Coronary artery (tissue), 2 donors: ENCODE data around the gene KRT5.

Experiments
- DNase-seq: peaks from one replicate; pipeline ENCODE4 v3.0.0-alpha.2; 2017; ENCODE audit warnings: low spot score
- H3K27ac ChIP-seq, 2 donors: fragments of 200-600 bp; sonication (generic); one replicate each; pipeline ENCODE4 v1.5.1; 2016 to 2019
- H3K4me3 ChIP-seq: fragments of 200-600 bp; sonication (generic); 2 replicates; pipeline ENCODE4 v1.5.1; 2016; ENCODE audit warnings: mild to moderate bottlenecking, moderate library complexity
- TF ChIP-seq, protein P1 (sequence below): fragments of 200-600 bp; sonication (generic); IDR thresholded peaks from one replicate; pipeline ENCODE4 v1.5.1; 2019; ENCODE audit warnings: antibody characterized with exemption

The KRT5 gene

DNA sequence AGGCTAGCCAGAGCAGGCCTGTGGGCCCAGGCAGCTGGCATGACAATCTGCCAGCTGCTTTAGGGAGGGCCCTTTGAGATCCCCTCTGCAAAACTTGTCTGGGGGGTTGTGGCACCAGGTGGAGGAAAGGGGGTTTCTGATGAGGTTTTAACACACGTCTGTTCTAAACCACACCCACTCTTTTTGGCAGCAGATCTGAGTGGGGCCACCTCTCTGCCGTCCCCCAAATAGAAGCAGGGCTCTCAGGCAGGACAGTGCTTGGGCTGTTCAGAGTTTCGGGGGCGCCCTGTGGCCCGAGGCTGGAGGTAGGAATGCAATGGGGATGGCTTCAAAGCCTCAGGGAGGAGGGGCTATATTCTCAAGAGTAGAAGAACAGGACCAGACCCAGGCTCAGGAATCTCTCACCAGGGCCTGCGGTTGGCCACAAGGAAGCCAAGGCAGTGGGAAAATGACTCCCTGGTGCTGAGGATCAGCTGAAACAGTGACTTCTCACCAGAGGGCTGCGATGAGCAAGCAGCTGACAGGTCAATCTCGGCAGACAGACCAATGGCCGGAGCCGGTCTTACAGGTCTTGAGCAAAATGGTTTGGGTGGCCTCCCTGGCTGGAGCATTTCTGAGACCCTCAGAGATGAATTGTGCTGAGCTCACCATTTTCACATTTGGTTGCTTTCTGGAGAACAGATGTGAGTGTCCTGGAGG lies 1.5 kb upstream of the KRT5 start:
- TF ChIP-seq, protein P1, sequence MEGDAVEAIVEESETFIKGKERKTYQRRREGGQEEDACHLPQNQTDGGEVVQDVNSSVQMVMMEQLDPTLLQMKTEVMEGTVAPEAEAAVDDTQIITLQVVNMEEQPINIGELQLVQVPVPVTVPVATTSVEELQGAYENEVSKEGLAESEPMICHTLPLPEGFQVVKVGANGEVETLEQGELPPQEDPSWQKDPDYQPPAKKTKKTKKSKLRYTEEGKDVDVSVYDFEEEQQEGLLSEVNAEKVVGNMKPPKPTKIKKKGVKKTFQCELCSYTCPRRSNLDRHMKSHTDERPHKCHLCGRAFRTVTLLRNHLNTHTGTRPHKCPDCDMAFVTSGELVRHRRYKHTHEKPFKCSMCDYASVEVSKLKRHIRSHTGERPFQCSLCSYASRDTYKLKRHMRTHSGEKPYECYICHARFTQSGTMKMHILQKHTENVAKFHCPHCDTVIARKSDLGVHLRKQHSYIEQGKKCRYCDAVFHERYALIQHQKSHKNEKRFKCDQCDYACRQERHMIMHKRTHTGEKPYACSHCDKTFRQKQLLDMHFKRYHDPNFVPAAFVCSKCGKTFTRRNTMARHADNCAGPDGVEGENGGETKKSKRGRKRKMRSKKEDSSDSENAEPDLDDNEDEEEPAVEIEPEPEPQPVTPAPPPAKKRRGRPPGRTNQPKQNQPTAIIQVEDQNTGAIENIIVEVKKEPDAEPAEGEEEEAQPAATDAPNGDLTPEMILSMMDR, result no peak
- DNase-seq, result peak; percentile 70
- no peak overlapping the region for H3K4me3 ChIP-seq

DNA sequence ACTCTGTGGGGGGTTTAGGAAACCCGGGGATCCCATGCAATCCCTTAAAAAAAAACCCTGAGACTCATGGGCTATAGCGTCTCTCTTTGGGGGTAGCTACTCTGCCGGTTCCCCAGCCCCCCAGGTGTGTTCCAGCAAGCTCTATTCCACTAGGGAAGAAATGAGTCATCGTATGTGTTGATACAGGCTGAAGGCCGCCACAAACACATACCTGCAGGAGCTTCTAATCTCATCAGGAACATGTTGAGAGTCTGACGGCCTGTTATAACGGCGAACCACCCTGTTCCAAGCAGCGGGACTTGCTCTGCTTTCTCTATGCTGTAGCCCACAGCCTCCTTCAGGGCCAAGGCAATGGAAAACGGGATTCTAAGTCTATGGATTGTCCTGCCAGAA lies 977 bp upstream of the KRT5 start:
- TF ChIP-seq, protein P1, result no peak
- H3K4me3 ChIP-seq, result no peak overlapping the region
- H3K27ac ChIP-seq, result no peak overlapping the region
- DNase-seq, result peak; percentile 59

More for the DNA sequence above, 1.5 kb upstream of the KRT5 start:
- no peak overlapping the region for H3K27ac ChIP-seq

DNA sequence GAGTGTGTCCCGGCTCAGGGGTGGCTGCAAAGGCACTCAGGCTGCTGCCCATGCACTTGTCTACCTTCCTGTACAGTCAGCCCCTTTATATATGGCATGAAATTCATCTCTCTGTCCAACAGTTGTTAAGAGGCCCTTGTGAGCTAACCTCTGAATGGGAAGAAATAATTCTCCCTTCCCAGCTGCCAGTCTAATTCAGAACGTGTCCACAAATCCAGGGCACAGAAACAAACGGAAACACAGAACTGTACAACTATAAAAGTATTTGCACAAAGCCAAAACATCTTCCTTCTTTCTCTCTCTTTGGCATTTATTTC lies 849 bp downstream of the KRT5 start:
- Histone ChIP-seq H3K4me3 (no peak overlapping the region), H3K27ac (no peak overlapping the region)
- TF ChIP-seq, protein P1, result no peak
- DNase-seq, result no peak

DNA sequence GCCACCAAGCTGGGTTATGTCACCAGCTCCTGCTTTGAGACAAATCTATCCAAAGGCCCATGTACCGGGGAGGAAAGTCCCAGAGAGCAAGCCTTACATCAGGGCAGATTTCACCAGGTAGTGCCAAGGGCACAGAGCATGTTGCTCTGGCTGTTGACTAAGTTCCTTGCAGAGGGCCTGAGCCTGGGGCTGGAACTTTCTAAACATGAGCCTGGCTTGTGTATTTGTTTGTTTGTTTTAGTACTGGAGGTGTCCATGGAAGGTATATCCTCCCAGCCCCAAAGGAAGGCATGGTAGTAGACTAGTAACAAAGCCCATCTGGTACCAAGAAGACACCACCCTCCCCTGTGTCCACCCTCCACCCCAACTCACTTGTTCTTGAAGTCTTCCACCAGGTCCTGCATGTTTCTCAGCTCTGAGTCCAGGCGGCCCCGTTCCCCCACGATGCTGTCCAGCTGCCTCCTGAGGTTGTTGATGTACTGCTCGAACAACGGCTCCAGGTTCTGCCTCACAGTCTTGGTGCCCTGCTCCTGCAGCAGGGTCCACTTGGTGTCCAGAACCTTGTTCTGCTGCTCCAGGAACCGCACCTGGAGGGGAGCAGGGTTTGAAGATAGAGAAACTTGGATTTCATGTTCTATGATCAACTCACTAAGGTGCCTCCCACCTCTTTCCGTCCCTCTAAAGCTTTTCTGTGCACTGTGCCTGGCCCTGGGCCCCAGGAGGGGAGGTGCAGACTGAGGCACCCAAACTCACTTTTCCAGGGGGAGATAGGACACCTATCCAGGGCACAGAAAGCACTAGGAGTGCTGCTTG lies 1.4 kb downstream of the KRT5 start:
- H3K27ac ChIP-seq, result no peak overlapping the region
- DNase-seq, result peak; percentile 50
- no peak overlapping the region for H3K4me3 ChIP-seq
- TF ChIP-seq, protein P1, result no peak

DNA sequence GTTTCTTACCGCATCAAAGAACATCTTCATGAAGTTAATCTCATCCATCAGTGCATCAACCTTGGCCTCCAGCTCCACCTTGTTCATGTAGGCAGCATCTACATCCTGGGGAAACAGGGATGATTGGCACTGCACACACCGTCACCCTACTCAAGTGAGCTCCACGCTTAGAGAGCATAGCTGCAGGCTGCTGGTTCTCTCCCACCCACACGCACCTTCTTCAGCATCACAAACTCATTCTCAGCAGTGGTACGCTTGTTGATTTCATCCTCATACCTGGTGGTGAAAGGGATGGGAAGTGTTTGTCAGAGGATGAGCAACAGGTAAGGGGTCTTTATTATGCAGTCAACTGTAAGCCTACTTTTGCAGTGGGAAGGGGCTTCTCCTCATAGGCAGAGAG lies 2.3 kb downstream of the KRT5 start:
- Histone ChIP-seq H3K4me3 (no peak overlapping the region), H3K27ac (no peak overlapping the region)
- TF ChIP-seq, protein P1, result no peak
- no peak for DNase-seq

DNA sequence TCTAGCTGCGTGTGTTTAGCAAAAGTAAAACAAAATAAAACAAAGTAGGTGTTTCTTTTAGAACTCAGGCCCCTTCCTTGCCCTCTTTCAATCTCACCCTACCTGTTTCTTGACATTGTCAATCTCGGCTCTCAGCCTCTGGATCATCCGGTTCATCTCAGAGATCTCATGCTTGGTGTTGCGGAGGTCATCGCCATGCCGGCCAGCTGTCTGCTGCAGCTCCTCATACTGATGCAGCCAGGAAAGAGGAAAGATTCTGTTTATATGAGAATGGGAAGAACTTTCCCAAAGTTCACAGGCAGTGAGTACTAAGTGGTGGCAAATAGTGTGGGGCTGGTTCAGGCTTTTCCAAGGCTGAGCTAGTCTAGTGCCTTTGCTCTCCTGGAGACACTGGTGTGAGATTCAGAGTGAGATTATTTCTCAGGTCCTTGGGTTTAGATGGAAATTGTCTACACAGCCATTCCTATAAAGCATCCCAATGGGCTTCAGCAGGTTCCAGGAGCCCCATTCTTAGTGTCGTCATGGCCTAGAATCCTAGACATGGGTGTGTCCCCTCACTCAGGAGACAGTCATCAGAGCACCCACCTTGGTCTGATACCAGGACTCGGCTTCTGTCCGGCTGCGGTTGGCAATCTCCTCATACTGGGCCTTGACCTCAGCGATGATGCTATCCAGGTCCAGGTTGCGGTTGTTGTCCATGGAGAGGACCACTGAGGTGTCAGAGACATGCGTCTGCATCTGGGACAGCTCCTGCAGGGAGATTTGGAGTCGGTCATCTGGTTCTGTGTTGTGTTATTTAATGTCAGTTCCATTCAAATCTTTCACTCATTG lies 3.0 kb downstream of the KRT5 start:
- peak; percentile 46 for DNase-seq
- Histone ChIP-seq H3K4me3 (no peak overlapping the region), H3K27ac (no peak overlapping the region)
- TF ChIP-seq, protein P1, result no peak
